ENCODE results near the gene TMEM135. TPM values are rescaled to one million over a fixed set of nuclear protein-coding genes. Genes with fewer than 3 reads are reported as not detected.
"Not testable (repeated sequence)": the region's sequence is repeated elsewhere in the genome, so short reads cannot be mapped to it uniquely, and the experiment has no call there.

Gene TMEM135
- total RNA-seq, 4 donors from 2014 or later, result 17.2 to 69.6 (median 33.0) TPM

DNA sequence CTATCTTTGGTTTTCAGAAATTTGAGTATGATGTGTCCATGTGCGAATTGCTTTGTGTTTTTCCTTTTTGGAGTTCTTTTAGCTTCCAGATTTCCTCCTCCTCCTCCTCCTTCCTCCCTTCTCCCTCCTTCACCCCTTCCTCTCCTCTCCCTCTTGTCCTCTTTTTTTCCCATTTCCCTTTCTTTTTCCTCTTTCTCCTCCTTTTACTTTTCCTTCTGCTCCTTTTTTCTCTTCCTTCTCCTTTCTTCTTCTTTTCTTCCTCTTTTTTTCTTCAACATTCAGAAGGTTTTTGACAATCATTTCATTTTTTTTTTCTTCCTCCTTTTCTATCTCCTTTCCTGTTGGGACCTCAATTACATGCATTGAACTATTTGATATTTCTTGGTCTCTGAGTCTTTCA lies 104.9 kb downstream of the TMEM135 start:
- Histone ChIP-seq H3K4me1 (peaks cover 0 to 4% of the 10 kb centered on the region in 2 donors), H3K9me3 (no peaks in the 10 kb centered on the region), H3K36me3 (no peaks in the 10 kb centered on the region), H3K27ac (no peak overlapping the region), H3K4me3 (replicated peaks in 1 of 3) (no peak overlapping the region), H3K27me3 (no peaks in the 10 kb centered on the region)
- intact Hi-C loops (cut with DNase I), result no loop called here
- no peak for DNase-seq
- no peak for TF ChIP-seq POLR2A (IDR thresholded peaks at IDR 0.05)
- TF ChIP-seq CTCF (IDR thresholded peaks at IDR 0.05), result no peak
- 93 to 100% methylated on average over 1 of the region's 1 CpG for WGBS, 2 donors

DNA sequence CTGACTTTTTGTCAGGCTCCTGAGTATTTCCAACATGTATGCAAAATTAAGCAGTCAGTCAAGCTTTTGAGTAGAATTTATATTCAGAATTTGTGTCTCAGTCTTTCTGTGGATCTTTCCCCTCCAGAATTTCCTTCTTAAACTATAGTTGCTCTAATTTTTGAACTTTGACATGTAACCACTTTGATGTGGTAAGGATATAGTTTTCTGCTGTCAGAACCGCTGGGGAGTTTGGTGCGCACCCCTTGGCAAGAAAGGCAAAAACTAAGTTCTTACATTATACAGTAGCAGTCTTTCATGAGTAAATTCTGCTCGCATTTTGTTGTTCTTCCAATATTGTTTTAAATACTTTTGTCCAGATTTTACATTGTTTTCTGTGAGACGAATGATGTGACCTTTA lies 105.9 kb downstream of the TMEM135 start:
- intact Hi-C loops (cut with DNase I), result no loop called here
- no peaks in the 10 kb centered on the region for H3K9me3 ChIP-seq
- peaks cover 0 to 10% of the 10 kb centered on the region in 2 donors for H3K4me1 ChIP-seq
- no peaks in the 10 kb centered on the region for H3K36me3 ChIP-seq
- 90 to 97% methylated on average over 4 of the region's 4 CpGs for WGBS, 2 donors
- no peak for DNase-seq
- H3K27me3 ChIP-seq, result no peaks in the 10 kb centered on the region
- no peak for TF ChIP-seq POLR2A (IDR thresholded peaks at IDR 0.05)
- no peak for TF ChIP-seq CTCF (IDR thresholded peaks at IDR 0.05)
- H3K4me3 ChIP-seq (replicated peaks in 1 of 3), result no peak overlapping the region
- H3K27ac ChIP-seq, result no peak overlapping the region

- TF ChIP-seq POLR2A (IDR thresholded peaks at IDR 0.05), result no peak
- TF ChIP-seq CTCF (IDR thresholded peaks at IDR 0.05), result no peak
- Histone ChIP-seq H3K27me3 (no peaks in the 10 kb centered on the region), H3K4me3 (replicated peaks in 1 of 3) (no peak overlapping the region), H3K36me3 (no peaks in the 10 kb centered on the region), H3K9me3 (no peaks in the 10 kb centered on the region), H3K4me1 (peaks cover 0 to 11% of the 10 kb centered on the region in 2 donors), H3K27ac (no peak overlapping the region)
- DNase-seq, result no peak
- intact Hi-C loops (cut with DNase I), result no loop called here
- 74 to 82% methylated on average over 3 of the region's 3 CpGs for WGBS, 2 donors
Measured at GRCh38 chr11:87144252-87144651, 106.5 kb downstream of the TMEM135 start.

- DNase-seq, result no peak
- TF ChIP-seq CTCF (IDR thresholded peaks at IDR 0.05), result no peak
- TF ChIP-seq POLR2A (IDR thresholded peaks at IDR 0.05), result no peak
- intact Hi-C loops (cut with DNase I), result no loop called here
- no peaks in the 10 kb centered on the region for H3K36me3 ChIP-seq
- H3K4me1 ChIP-seq, result peaks cover 0 to 14% of the 10 kb centered on the region in 2 donors
- H3K4me3 ChIP-seq (replicated peaks in 1 of 3), result no peak overlapping the region
- WGBS, 2 donors, result 80 to 81% methylated on average over 2 of the region's 2 CpGs
- no peaks in the 10 kb centered on the region for H3K27me3 ChIP-seq
- H3K27ac ChIP-seq, result no peak overlapping the region
- H3K9me3 ChIP-seq, result no peaks in the 10 kb centered on the region
Measured at GRCh38 chr11:87148749-87149148, 111.0 kb downstream of the TMEM135 start.

DNA sequence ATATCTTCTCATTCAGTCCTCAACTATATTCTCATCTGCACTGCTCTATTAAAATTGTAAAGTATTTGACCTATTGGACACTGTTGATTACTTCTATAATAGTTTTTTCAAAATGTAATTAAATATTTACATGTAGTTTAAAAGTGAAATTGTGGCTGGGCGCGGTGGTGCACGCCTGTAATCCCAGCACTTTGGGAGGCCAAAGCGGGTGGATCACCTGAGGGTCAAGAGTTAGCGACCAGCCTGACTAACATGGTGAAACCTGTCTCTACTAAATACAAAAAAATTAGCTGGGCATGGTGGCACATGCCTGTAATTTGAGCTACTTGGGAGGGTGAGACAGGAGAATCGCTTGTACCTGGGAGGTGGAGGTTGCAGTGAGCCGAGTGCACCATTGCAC lies 112.0 kb downstream of the TMEM135 start:
- intact Hi-C loops (cut with DNase I); H3K27ac ChIP-seq; H3K4me3 ChIP-seq (replicated peaks in 1 of 3); DNase-seq; H3K27me3 ChIP-seq; H3K9me3 ChIP-seq; H3K36me3 ChIP-seq: not testable (repeated sequence)
- H3K4me1 ChIP-seq, result peaks cover 0 to 14% of the 10 kb centered on the region in 2 donors
- 97 to 98% methylated on average over 7 of the region's 7 CpGs for WGBS, 2 donors

DNA sequence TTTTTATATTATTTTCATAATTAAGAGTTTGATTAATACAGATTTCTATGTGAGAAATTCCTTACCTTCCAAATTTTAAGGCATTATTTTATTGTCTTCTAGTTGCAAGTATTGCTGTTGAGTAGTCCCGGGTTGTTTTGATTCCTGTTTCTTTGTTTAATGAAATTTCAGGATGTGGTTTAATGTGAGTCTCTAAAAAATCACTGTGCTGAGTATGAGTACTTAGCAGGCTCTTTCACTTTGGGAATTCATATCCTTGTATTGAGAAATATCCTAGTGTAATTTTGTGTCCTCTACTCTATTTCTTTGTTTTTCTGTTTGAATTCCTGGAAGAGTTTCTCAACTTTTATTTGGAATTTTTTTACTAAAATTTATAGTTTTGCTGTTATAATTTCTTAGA lies 113.2 kb downstream of the TMEM135 start:
- intact Hi-C loops (cut with DNase I), result no loop called here
- 56 to 76% methylated on average over 1 of the region's 1 CpG for WGBS, 2 donors

More for the DNA sequence above, 113.2 kb downstream of the TMEM135 start:
- no peak overlapping the region for H3K4me3 ChIP-seq (replicated peaks in 1 of 3)
- H3K27me3 ChIP-seq, result no peaks in the 10 kb centered on the region
- H3K4me1 ChIP-seq, result peaks cover 0 to 10% of the 10 kb centered on the region in 2 donors
- TF ChIP-seq CTCF (IDR thresholded peaks at IDR 0.05) (no peak), POLR2A (IDR thresholded peaks at IDR 0.05) (no peak)
- H3K9me3 ChIP-seq, result no peaks in the 10 kb centered on the region
- H3K27ac ChIP-seq, result no peak overlapping the region
- H3K36me3 ChIP-seq, result no peaks in the 10 kb centered on the region
- no peak for DNase-seq

Measured in thyroid gland (tissue), 4 donors.